ENCODE data around the gene FLG. TPM values are rescaled to one million over a fixed set of nuclear protein-coding genes. Genes with fewer than 3 reads are reported as not detected.
A peak's percentile ranks its signal among the peaks of the same experiment; 100 is the strongest.

FLG gene
- total RNA-seq, 1 donor from 2014 or later, result not detected

GRCh38 chr1:152356736-152357135 is 31.7 kb upstream of the FLG start:
- H3K27ac Mint-ChIP-seq (ENCODE audit: unreplicated experiment), result no peak overlapping the region
- no peaks in the 10 kb centered on the region for H3K36me3 Mint-ChIP-seq (ENCODE audit: low read depth)
- H3K9me3 Mint-ChIP-seq (ENCODE audit: low read depth), result peaks cover 49% of the 10 kb centered on the region
- H3K4me3 Mint-ChIP-seq (ENCODE audit: unreplicated experiment), result no peak overlapping the region
- H3K27me3 Mint-ChIP-seq (ENCODE audit: low read depth), result no peaks in the 10 kb centered on the region
- no peak for TF ChIP-seq CTCF (IDR thresholded peaks at IDR 0.05)
- no peaks in the 10 kb centered on the region for H3K4me1 Mint-ChIP-seq (ENCODE audit: low read depth)
- DNase-seq (ENCODE audit: low spot score), result no peak

- no peaks in the 10 kb centered on the region for H3K4me1 Mint-ChIP-seq (ENCODE audit: low read depth)
- H3K27ac Mint-ChIP-seq (ENCODE audit: unreplicated experiment), result no peak overlapping the region
- no peak overlapping the region for H3K4me3 Mint-ChIP-seq (ENCODE audit: unreplicated experiment)
- no peak for TF ChIP-seq CTCF (IDR thresholded peaks at IDR 0.05)
- H3K27me3 Mint-ChIP-seq (ENCODE audit: low read depth), result peaks cover 6% of the 10 kb centered on the region
- H3K9me3 Mint-ChIP-seq (ENCODE audit: low read depth), result peaks cover 25% of the 10 kb centered on the region
- no peak for DNase-seq (ENCODE audit: low spot score)
- H3K36me3 Mint-ChIP-seq (ENCODE audit: low read depth), result no peaks in the 10 kb centered on the region
Measured at GRCh38 chr1:152349611-152350010, 24.6 kb upstream of the FLG start.

- peaks cover 16% of the 10 kb centered on the region for H3K9me3 Mint-ChIP-seq (ENCODE audit: low read depth)
Measured at GRCh38 chr1:152348447-152348846, 23.4 kb upstream of the FLG start.

GRCh38 chr1:152347116-152347728 is 22.2 kb upstream of the FLG start:
- Mint-ChIP-seq H3K27ac (ENCODE audit: unreplicated experiment) (no peak overlapping the region), H3K4me1 (ENCODE audit: low read depth) (no peaks in the 10 kb centered on the region), H3K9me3 (ENCODE audit: low read depth) (peaks cover 3% of the 10 kb centered on the region), H3K4me3 (ENCODE audit: unreplicated experiment) (no peak overlapping the region), H3K27me3 (ENCODE audit: low read depth) (peaks cover 10% of the 10 kb centered on the region), H3K36me3 (ENCODE audit: low read depth) (no peaks in the 10 kb centered on the region)
- TF ChIP-seq CTCF (IDR thresholded peaks at IDR 0.05), result peak; percentile 79
- no peak for DNase-seq (ENCODE audit: low spot score)

More at GRCh38 chr1:152348447-152348846, 23.4 kb upstream of the FLG start:
- Mint-ChIP-seq H3K27ac (ENCODE audit: unreplicated experiment) (no peak overlapping the region), H3K4me3 (ENCODE audit: unreplicated experiment) (no peak overlapping the region), H3K4me1 (ENCODE audit: low read depth) (no peaks in the 10 kb centered on the region), H3K36me3 (ENCODE audit: low read depth) (no peaks in the 10 kb centered on the region), H3K27me3 (ENCODE audit: low read depth) (peaks cover 10% of the 10 kb centered on the region)
- no peak for TF ChIP-seq CTCF (IDR thresholded peaks at IDR 0.05)
- no peak for DNase-seq (ENCODE audit: low spot score)

- no peak for TF ChIP-seq CTCF (IDR thresholded peaks at IDR 0.05)
- H3K27ac Mint-ChIP-seq (ENCODE audit: unreplicated experiment), result no peak overlapping the region
- H3K36me3 Mint-ChIP-seq (ENCODE audit: low read depth), result no peaks in the 10 kb centered on the region
- H3K4me1 Mint-ChIP-seq (ENCODE audit: low read depth), result no peaks in the 10 kb centered on the region
- H3K9me3 Mint-ChIP-seq (ENCODE audit: low read depth), result no peaks in the 10 kb centered on the region
- no peak overlapping the region for H3K4me3 Mint-ChIP-seq (ENCODE audit: unreplicated experiment)
- no peak for DNase-seq (ENCODE audit: low spot score)
- peaks cover 14% of the 10 kb centered on the region for H3K27me3 Mint-ChIP-seq (ENCODE audit: low read depth)
Measured at GRCh38 chr1:152344438-152344837, 19.4 kb upstream of the FLG start.

Data from chondrocyte (in vitro differentiated cells).